Measurements from ENCODE around the gene SDCCAG8. TPM values are rescaled to one million over a fixed set of nuclear protein-coding genes. Genes with fewer than 3 reads are reported as not detected.

SDCCAG8 gene
- total RNA-seq, 1 donor from 2014 or later, result 24.5 TPM

DNA sequence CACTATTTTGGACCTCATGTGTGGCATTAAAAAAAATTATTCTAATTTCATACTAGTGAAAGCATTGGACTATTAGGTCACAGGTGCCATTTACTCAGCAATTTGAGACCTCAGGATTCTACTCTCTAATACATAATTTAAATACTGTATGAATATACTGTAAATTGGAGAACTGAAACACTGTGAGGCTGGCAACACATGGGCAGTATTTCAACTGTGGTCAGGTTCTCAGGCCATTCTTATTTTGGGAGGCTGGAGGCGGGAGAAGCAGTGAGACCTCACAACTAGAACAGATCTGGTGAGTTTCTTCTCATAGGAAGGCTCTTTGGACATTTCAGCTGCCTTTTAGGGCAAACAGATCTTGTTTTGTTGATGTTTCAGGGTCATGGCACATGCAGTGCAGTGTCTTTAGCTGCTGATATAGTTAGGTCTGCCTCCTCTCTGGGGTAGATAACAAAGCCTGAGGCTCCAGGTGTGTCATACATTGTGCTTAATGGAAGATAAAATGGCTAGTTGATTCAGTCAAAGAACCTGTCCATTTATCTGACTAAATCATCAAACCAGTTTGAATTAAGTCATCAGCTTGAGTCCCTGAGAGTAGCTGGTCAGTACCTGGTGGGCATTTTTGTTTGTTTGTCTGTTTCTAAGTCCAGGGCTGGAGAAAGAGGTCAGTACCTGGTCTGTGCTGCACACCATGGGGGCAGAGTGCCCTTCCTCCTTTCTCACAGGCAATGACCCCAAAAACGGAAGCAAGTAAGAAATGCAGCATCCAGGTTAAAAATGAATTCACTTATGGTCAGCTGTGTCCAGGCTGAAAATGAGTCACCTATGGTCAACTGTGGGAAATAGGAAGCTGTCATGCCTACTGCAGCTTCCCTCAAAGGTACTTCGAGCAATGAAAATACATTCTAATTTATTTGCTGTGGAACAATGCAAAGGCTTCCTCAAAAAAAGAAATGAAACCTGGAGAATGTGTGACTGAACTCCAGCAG, 216.2 kb downstream of the SDCCAG8 start:
- TF ChIP-seq CTCF (IDR thresholded peaks at IDR 0.05; ENCODE audit: insufficient read depth, low read depth, low read length), result no peak
- Histone ChIP-seq H3K27ac (ENCODE audit: low read depth, low read length) (no peak overlapping the region), H3K9me3 (ENCODE audit: insufficient read depth, low read depth, low read length) (no peaks in the 10 kb centered on the region), H3K4me2 (ENCODE audit: low read length) (peak overlapping the region; percentile 29), H3K9ac (ENCODE audit: low read length) (no peak overlapping the region), H3K4me1 (ENCODE audit: insufficient read depth, low read length) (peaks cover 27% of the 10 kb centered on the region), H3K27me3 (ENCODE audit: insufficient read depth, low read length) (no peaks in the 10 kb centered on the region), H3K4me3 (ENCODE audit: insufficient read depth, low read depth, low read length) (no peak overlapping the region), H3K36me3 (ENCODE audit: insufficient read depth, low read length) (no peaks in the 10 kb centered on the region), H4K20me1 (ENCODE audit: insufficient read depth, low read length) (no peaks in the 10 kb centered on the region), H2AFZ (ENCODE audit: low read depth, low read length) (no peak overlapping the region), H3K79me2 (ENCODE audit: insufficient read depth, low read length) (no peaks in the 10 kb centered on the region)
- Mint-ChIP-seq H3K4me3 (ENCODE audit: unreplicated experiment) (no peak overlapping the region), H3K4me1 (ENCODE audit: low read depth, unreplicated experiment) (peaks cover 20% of the 10 kb centered on the region), H3K27me3 (ENCODE audit: low read depth, unreplicated experiment) (no peaks in the 10 kb centered on the region), H3K27ac (ENCODE audit: unreplicated experiment) (no peak overlapping the region), H3K9me3 (ENCODE audit: unreplicated experiment) (no peaks in the 10 kb centered on the region), H3K36me3 (ENCODE audit: low read depth, unreplicated experiment) (peaks cover 4% of the 10 kb centered on the region)
- no peak for FAIRE-seq
- peak; percentile 60 for DNase-seq (ENCODE audit: low read depth)

DNA sequence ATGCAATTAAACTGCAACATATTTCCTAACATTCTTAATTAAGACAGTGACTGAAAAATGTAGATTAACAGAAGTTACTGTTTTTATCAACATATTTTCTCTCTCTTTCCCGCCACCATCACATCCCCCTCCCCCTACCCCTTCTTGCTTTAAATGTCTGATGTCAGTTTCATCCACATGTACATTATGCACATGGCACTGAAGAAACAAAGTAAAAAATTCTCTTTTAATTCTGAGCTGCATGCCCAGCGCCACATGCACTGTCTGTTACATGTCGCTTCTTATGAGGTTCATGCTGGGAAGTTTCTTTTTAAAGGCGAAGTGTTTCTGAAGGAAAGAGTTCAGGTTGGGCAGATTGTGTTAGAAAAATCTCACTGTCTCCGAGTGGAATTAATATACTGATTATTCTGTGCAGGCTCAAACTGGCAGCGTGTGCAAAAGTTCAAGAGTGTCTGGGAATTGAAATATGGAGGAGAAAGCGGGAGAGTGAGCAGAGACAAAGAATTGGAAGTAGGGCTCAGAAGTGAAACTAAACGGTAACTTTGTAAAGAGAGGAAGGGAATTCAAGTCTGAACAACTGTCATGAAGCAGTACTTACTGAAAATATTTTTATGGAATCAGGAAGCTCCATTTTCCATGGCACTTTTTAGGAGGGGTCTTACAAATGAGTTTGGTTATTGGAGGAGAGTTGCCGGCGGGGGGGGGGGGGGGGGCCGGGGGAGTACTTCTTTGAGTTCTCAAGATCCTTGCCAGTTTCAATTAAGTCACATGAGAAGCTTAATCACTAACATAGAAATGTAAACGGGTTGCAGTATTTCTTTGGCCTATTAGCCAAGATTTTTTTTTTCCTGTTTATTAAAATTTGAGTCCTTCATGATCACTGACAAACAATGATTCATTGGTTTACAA, 217.6 kb downstream of the SDCCAG8 start:
- no peak for FAIRE-seq
- no peaks in the 10 kb centered on the region for H3K9me3 ChIP-seq (ENCODE audit: insufficient read depth, low read depth, low read length)
- peak overlapping the region; percentile 77 for H3K9ac ChIP-seq (ENCODE audit: low read length)
- Mint-ChIP-seq H3K27me3 (ENCODE audit: low read depth, unreplicated experiment) (no peaks in the 10 kb centered on the region), H3K4me1 (ENCODE audit: low read depth, unreplicated experiment) (peaks cover 20% of the 10 kb centered on the region), H3K9me3 (ENCODE audit: unreplicated experiment) (no peaks in the 10 kb centered on the region), H3K27ac (ENCODE audit: unreplicated experiment) (peak overlapping the region; percentile 10), H3K4me3 (ENCODE audit: unreplicated experiment) (no peak overlapping the region), H3K36me3 (ENCODE audit: low read depth, unreplicated experiment) (peaks cover 4% of the 10 kb centered on the region)
- no peaks in the 10 kb centered on the region for H4K20me1 ChIP-seq (ENCODE audit: insufficient read depth, low read length)
- no peaks in the 10 kb centered on the region for H3K27me3 ChIP-seq (ENCODE audit: insufficient read depth, low read length)
- H3K4me1 ChIP-seq (ENCODE audit: insufficient read depth, low read length), result peaks cover 27% of the 10 kb centered on the region
- peak overlapping the region; percentile 56 for H3K4me3 ChIP-seq (ENCODE audit: insufficient read depth, low read depth, low read length)
- peak overlapping the region; percentile 62 for H2AFZ ChIP-seq (ENCODE audit: low read depth, low read length)
- peak overlapping the region; percentile 63 for H3K27ac ChIP-seq (ENCODE audit: low read depth, low read length)
- DNase-seq (ENCODE audit: low read depth), result peak; percentile 33
- TF ChIP-seq CTCF (IDR thresholded peaks at IDR 0.05; ENCODE audit: insufficient read depth, low read depth, low read length) (no peak), EZH2 (IDR thresholded peaks at IDR 0.05; ENCODE audit: insufficient read depth, low read length) (no peak)
- no peaks in the 10 kb centered on the region for H3K79me2 ChIP-seq (ENCODE audit: insufficient read depth, low read length)
- H3K4me2 ChIP-seq (ENCODE audit: low read length), result peak overlapping the region; percentile 90
- H3K36me3 ChIP-seq (ENCODE audit: insufficient read depth, low read length), result no peaks in the 10 kb centered on the region

Measured in astrocyte (in vitro differentiated cells and primary cell).